ENCODE measurements around the gene QPRT. TPM values are rescaled to one million over a fixed set of nuclear protein-coding genes. Genes with fewer than 3 reads are reported as not detected.

The QPRT gene
- total and polyA plus RNA-seq, 2 of the 13 experiments (the other 11 are each of a cell fraction or from before 2014, with no cell fraction given), result 130 to 218 TPM

- TF ChIP-seq HIVEP1 (CRISPR knock-in tag; IDR thresholded peaks at IDR 0.05) (no peak), RAD21 (CRISPR knock-in tag; IDR thresholded peaks at IDR 0.05) (no peak), RFXANK (CRISPR knock-in tag; IDR thresholded peaks at IDR 0.05) (no peak), TBX2 (CRISPR knock-in tag; IDR thresholded peaks at IDR 0.05; ENCODE audit: borderline replicate concordance) (no peak), LRRFIP1 (CRISPR knock-in tag; conservative IDR thresholded peaks at IDR 0.05) (no peak), ZNF121 (CRISPR knock-in tag; IDR thresholded peaks at IDR 0.05) (no peak), KLF12 (CRISPR knock-in tag; IDR thresholded peaks at IDR 0.05; ENCODE audit: borderline replicate concordance) (no peak), HMG20A (CRISPR knock-in tag; IDR thresholded peaks at IDR 0.05; ENCODE audit: borderline replicate concordance) (no peak), KAT2B (IDR thresholded peaks at IDR 0.05; ENCODE audit: borderline replicate concordance, low read depth, low read length) (no peak), ZNF20 (CRISPR knock-in tag; IDR thresholded peaks at IDR 0.05) (no peak), DZIP1 (CRISPR knock-in tag; IDR thresholded peaks at IDR 0.05) (no peak), ZNF318 (CRISPR knock-in tag; IDR thresholded peaks at IDR 0.05) (no peak)
- TF ChIP-seq, protein P1, sequence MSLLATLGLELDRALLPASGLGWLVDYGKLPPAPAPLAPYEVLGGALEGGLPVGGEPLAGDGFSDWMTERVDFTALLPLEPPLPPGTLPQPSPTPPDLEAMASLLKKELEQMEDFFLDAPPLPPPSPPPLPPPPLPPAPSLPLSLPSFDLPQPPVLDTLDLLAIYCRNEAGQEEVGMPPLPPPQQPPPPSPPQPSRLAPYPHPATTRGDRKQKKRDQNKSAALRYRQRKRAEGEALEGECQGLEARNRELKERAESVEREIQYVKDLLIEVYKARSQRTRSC (CRISPR knock-in tag; IDR thresholded peaks at IDR 0.05; ENCODE audit: low read depth), result no peak
- TF ChIP-seq, protein P2, sequence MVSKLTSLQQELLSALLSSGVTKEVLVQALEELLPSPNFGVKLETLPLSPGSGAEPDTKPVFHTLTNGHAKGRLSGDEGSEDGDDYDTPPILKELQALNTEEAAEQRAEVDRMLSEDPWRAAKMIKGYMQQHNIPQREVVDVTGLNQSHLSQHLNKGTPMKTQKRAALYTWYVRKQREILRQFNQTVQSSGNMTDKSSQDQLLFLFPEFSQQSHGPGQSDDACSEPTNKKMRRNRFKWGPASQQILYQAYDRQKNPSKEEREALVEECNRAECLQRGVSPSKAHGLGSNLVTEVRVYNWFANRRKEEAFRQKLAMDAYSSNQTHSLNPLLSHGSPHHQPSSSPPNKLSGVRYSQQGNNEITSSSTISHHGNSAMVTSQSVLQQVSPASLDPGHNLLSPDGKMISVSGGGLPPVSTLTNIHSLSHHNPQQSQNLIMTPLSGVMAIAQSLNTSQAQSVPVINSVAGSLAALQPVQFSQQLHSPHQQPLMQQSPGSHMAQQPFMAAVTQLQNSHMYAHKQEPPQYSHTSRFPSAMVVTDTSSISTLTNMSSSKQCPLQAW (CRISPR knock-in tag; IDR thresholded peaks at IDR 0.05), result no peak
These were observed 33.2 kb upstream of the QPRT start (continued) for GRCh38 chr16:29645694-29646187.
